ENCODE measurements around the gene MRPL4.

- TF ChIP-seq CTCF (IDR thresholded peaks at IDR 0.05) (no peak), POLR2A (IDR thresholded peaks at IDR 0.05) (no peak)
Measured at GRCh38 chr19:10293637-10294367, 41.8 kb downstream of the MRPL4 start.
